Cortex of kidney (tissue), 1 donor: ENCODE results near the gene MT1M.
"Not testable (repeated sequence)": the region's sequence is repeated elsewhere in the genome, so short reads cannot be mapped to it uniquely, and the experiment has no call there.

Experiments
- DNase-seq: peaks from one replicate; lab custom pipeline; 2025; lab: John Stamatoyannopoulos, UW

MT1M gene

GRCh38 chr16:56673921-56674320 lies 41.5 kb downstream of the MT1M start:
- no peak for DNase-seq

GRCh38 chr16:56674570-56674969 lies 42.1 kb downstream of the MT1M start:
- DNase-seq: not testable (repeated sequence)

GRCh38 chr16:56675685-56676210 lies 43.3 kb downstream of the MT1M start:
- no peak for DNase-seq

- no peak for DNase-seq
These were observed 45.0 kb downstream of the MT1M start for GRCh38 chr16:56677474-56677873.

GRCh38 chr16:56679078-56679730 lies 46.7 kb downstream of the MT1M start:
- DNase-seq: no peak

GRCh38 chr16:56679818-56680217 lies 47.4 kb downstream of the MT1M start:
- no peak for DNase-seq

GRCh38 chr16:56681939-56682702 lies 49.7 kb downstream of the MT1M start, which contains the start of gene MT1X:
TSS of gene MT1X (plus strand) at chr16:56682470. CDS start at chr16:56682541, 71 bp downstream.
- DNase-seq: peak; percentile 49

- no peak for DNase-seq
These were observed 50.4 kb downstream of the MT1M start for GRCh38 chr16:56682703-56683397.
